HEK293T (cell line): ENCODE results near the gene SLA2.
"Not testable (repeated sequence)": the region's sequence is repeated elsewhere in the genome, so short reads cannot be mapped to it uniquely, and the experiment has no call there.

Experiments used
- CTCF ChIA-PET: fragments of 350-600 bp; formaldehyde crosslinking; extraction: SDS; loops from one replicate; lab custom pipeline; 2021; ENCODE audit warnings: antibody characterized with exemption, inconsistent platforms; lab: Yijun Ruan, JAX
- POLR2A ChIA-PET: fragments of 350-600 bp; formaldehyde crosslinking; extraction: SDS; loops from one replicate; lab custom pipeline; 2020; ENCODE audit warnings: antibody characterized with exemption, inconsistent platforms; lab: Yijun Ruan, JAX
- DNase-seq: peaks from one replicate; pipeline ENCODE4 v3.0.0; 2012; ENCODE audit warnings: mixed read lengths; ENCODE audit errors: extremely low spot score
- ARNT ChIP-seq: fragments of 450-650 bp; IDR thresholded peaks from 2 replicates; pipeline ENCODE4 v1.6.1; 2017; ENCODE audit warnings: mild to moderate bottlenecking
- BHLHE40 ChIP-seq: fragments of 450-650 bp; IDR thresholded peaks from 2 replicates; pipeline ENCODE4 v1.6.1; 2016; ENCODE audit warnings: mild to moderate bottlenecking, moderate library complexity, borderline replicate concordance
- CTBP1 ChIP-seq: fragments of 450-650 bp; IDR thresholded peaks from 2 replicates; pipeline ENCODE4 v1.6.1; 2016; ENCODE audit warnings: borderline replicate concordance
- ELF4 ChIP-seq: fragments of 450-650 bp; IDR thresholded peaks from 2 replicates; pipeline ENCODE4 v1.6.1; 2017; ENCODE audit warnings: antibody characterized with exemption
- FOXA1 ChIP-seq: fragments of 450-650 bp; IDR thresholded peaks from 2 replicates; pipeline ENCODE4 v1.6.1; 2016; ENCODE audit warnings: mild to moderate bottlenecking
- FOXK2 ChIP-seq: fragments of 450-650 bp; IDR thresholded peaks from 2 replicates; pipeline ENCODE4 v1.6.1; 2016; ENCODE audit warnings: mild to moderate bottlenecking
- FOXM1 ChIP-seq: fragments of 450-650 bp; IDR thresholded peaks from 2 replicates; pipeline ENCODE4 v1.6.1; 2017; ENCODE audit warnings: mild to moderate bottlenecking, borderline replicate concordance
- HDGF ChIP-seq: fragments of 450-650 bp; IDR thresholded peaks from 2 replicates; pipeline ENCODE4 v1.6.1; 2017; ENCODE audit warnings: antibody characterized with exemption, borderline replicate concordance
- L3MBTL2 ChIP-seq: fragments of 450-650 bp; conservative IDR thresholded peaks from 2 replicates; pipeline ENCODE4 v1.6.1; 2016; ENCODE audit warnings: mild to moderate bottlenecking
- LEF1 ChIP-seq: fragments of 450-650 bp; IDR thresholded peaks from 2 replicates; pipeline ENCODE4 v1.6.1; 2017; ENCODE audit warnings: mild to moderate bottlenecking, borderline replicate concordance
- NFRKB ChIP-seq: fragments of 450-650 bp; IDR thresholded peaks from 2 replicates; pipeline ENCODE4 v1.6.1; 2016; ENCODE audit warnings: mild to moderate bottlenecking, moderate library complexity
- PKNOX1 ChIP-seq: fragments of 450-650 bp; IDR thresholded peaks from 2 replicates; pipeline ENCODE4 v1.6.1; 2016
- SP1 ChIP-seq: fragments of 450-650 bp; IDR thresholded peaks from 2 replicates; pipeline ENCODE4 v1.6.1; 2017
- SUZ12 ChIP-seq: fragments of 450-650 bp; IDR thresholded peaks from 2 replicates; pipeline ENCODE4 v1.6.1; 2016; ENCODE audit warnings: mild to moderate bottlenecking
- TARDBP ChIP-seq: fragments of 450-650 bp; IDR thresholded peaks from 2 replicates; pipeline ENCODE4 v1.6.1; 2016
- ZNF384 ChIP-seq: fragments of 450-650 bp; IDR thresholded peaks from 2 replicates; pipeline ENCODE4 v1.6.1; 2016

Gene SLA2

GRCh38 chr20:36644706-36645095 is 1.3 kb downstream of the SLA2 start:
- TF ChIP-seq NFRKB = no peak
- no peak for TF ChIP-seq ARNT
- no peak for TF ChIP-seq SUZ12
- no peak for TF ChIP-seq ZNF384
- TF ChIP-seq TARDBP = no peak
- no peak for TF ChIP-seq ELF4
- TF ChIP-seq PKNOX1 = no peak
- TF ChIP-seq SP1 = no peak
- TF ChIP-seq HDGF = no peak
- TF ChIP-seq FOXK2 = no peak
- no peak for TF ChIP-seq LEF1
- TF ChIP-seq FOXM1 = no peak
- TF ChIP-seq BHLHE40 = no peak
- TF ChIP-seq CTBP1 = no peak
- no peak for TF ChIP-seq FOXA1
- no peak for TF ChIP-seq L3MBTL2
- DNase-seq = no peak
- POLR2A ChIA-PET = no interaction called here
- CTCF ChIA-PET = no interaction called here

GRCh38 chr20:36644032-36644705 is 1.8 kb downstream of the SLA2 start:
- POLR2A ChIA-PET = no interaction called here

GRCh38 chr20:36642136-36642535 is 3.9 kb downstream of the SLA2 start:
- CTCF ChIA-PET = no interaction called here
- TF ChIP-seq HDGF = no peak
- TF ChIP-seq ARNT = no peak
- TF ChIP-seq CTBP1 = no peak
- TF ChIP-seq FOXM1 = no peak
- TF ChIP-seq BHLHE40 = no peak
- TF ChIP-seq L3MBTL2 = no peak
- TF ChIP-seq ZNF384 = no peak
- TF ChIP-seq SUZ12 = no peak
- TF ChIP-seq SP1 = no peak
- no peak for TF ChIP-seq ELF4
- TF ChIP-seq FOXK2 = no peak
- no peak for TF ChIP-seq FOXA1
- POLR2A ChIA-PET = no interaction called here
- no peak for DNase-seq

More at GRCh38 chr20:36644032-36644705, 1.8 kb downstream of the SLA2 start:
- DNase-seq = no peak
- CTCF ChIA-PET = no interaction called here
- no peak for TF ChIP-seq BHLHE40
- no peak for TF ChIP-seq SP1
- no peak for TF ChIP-seq FOXM1
- TF ChIP-seq NFRKB = no peak
- no peak for TF ChIP-seq SUZ12
- TF ChIP-seq FOXK2 = no peak
- TF ChIP-seq ELF4 = no peak
- TF ChIP-seq ZNF384 = no peak
- no peak for TF ChIP-seq TARDBP

GRCh38 chr20:36641506-36641843 is 4.5 kb downstream of the SLA2 start:
- POLR2A ChIA-PET = no interaction called here
- TF ChIP-seq SUZ12 = no peak
- no peak for TF ChIP-seq NFRKB
- no peak for TF ChIP-seq BHLHE40
- TF ChIP-seq SP1 = no peak
- TF ChIP-seq CTBP1 = no peak
- no peak for TF ChIP-seq HDGF
- TF ChIP-seq FOXK2 = no peak
- TF ChIP-seq TARDBP = no peak
- TF ChIP-seq ARNT = no peak
- no peak for TF ChIP-seq FOXM1
- no peak for TF ChIP-seq PKNOX1
- TF ChIP-seq FOXA1 = no peak
- no peak for TF ChIP-seq ZNF384
- TF ChIP-seq ELF4 = no peak
- TF ChIP-seq L3MBTL2 = no peak
- no peak for TF ChIP-seq LEF1
- CTCF ChIA-PET = no interaction called here
- DNase-seq = no peak

- POLR2A ChIA-PET, DNase-seq, CTCF ChIA-PET: not testable (repeated sequence)
Measured at GRCh38 chr20:36638876-36639400, 7.1 kb downstream of the SLA2 start.

DNA sequence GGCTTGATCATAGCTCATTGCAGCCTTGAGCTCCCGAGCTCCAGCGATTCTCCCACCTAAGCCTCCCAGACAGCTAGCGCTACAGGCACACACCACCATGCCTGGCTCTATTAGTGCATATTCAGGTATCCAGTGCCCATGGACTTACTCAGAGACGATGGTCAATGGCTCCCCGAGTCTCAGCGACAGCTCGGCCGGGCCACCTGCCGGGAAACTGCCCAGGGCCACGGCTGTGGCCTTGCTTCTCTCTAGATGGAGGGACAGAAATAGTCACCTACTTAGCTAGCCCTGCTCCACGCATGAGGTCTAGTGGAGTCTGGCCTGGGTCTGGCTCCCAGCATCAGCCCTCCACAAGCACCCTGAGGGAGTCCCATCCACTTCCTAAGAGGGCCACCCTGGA is 11.7 kb downstream of the SLA2 start:
- no peak for TF ChIP-seq SUZ12
- TF ChIP-seq LEF1 = no peak
- no peak for TF ChIP-seq L3MBTL2
- no peak for TF ChIP-seq NFRKB
- TF ChIP-seq TARDBP = no peak
- no peak for TF ChIP-seq BHLHE40
- no peak for TF ChIP-seq HDGF
- TF ChIP-seq FOXA1 = no peak
- no peak for TF ChIP-seq ARNT
- no peak for TF ChIP-seq PKNOX1
- TF ChIP-seq ELF4 = no peak
- no peak for TF ChIP-seq CTBP1
- no peak for TF ChIP-seq ZNF384
- no peak for TF ChIP-seq FOXK2
- no peak for TF ChIP-seq FOXM1
- TF ChIP-seq SP1 = no peak
- CTCF ChIA-PET = no interaction called here

More for the DNA sequence above, 11.7 kb downstream of the SLA2 start:
- POLR2A ChIA-PET = interaction anchor here (1.0 kb wide), 1 partner anchor 201 kb away, joined by 3 read pairs; no protein-coding TSS in a partner anchor
- DNase-seq = no peak
